Breast epithelium (tissue), 4 donors: ENCODE results near the gene GPC6. TPM values are rescaled to one million over a fixed set of nuclear protein-coding genes. Genes with fewer than 3 reads are reported as not detected.

Experiments used
- DNase-seq, 2 donors: peaks; one replicate each; pipeline ENCODE4 v3.0.0-alpha.2; 2019; ENCODE audit warnings: low spot score in 2 of 2
- H3K27ac ChIP-seq, 2 donors: fragments of 200-600 bp; sonication (generic) in 1 of 2; one replicate each; pipeline ENCODE4 v1.5.1; 2016 to 2019; ENCODE audit warnings: mild to moderate bottlenecking in 1 of 2
- H3K27me3 ChIP-seq, 2 donors: fragments of 200-600 bp; sonication (generic) in 1 of 2; one replicate each; pipeline versions ENCODE4 v1.5.1 to v1.6.0; 2017 to 2019; ENCODE audit warnings: control low read depth in 1 of 2, mild to moderate bottlenecking in 1 of 2
- H3K36me3 ChIP-seq: fragments of 200-600 bp; one replicate; pipeline ENCODE4 v1.5.1; 2019
- H3K4me1 ChIP-seq, 2 donors: fragments of 200-600 bp; sonication (generic); one replicate each; pipeline ENCODE4 v1.5.1; 2016 to 2019; ENCODE audit warnings: control low read depth in 1 of 2
- H3K4me3 ChIP-seq, 3 donors: fragments of 200-600 bp; sonication (generic); 1 replicate in 2 of 3; 2 replicates in 1 of 3; pipeline ENCODE4 v1.5.1; 2016 to 2019; ENCODE audit warnings: mild to moderate bottlenecking in 3 of 3, moderate library complexity in 2 of 3
- H3K9me3 ChIP-seq, 2 donors: fragments of 200-600 bp; sonication (generic) in 1 of 2; one replicate each; pipeline ENCODE4 v1.5.1; 2016 to 2019; ENCODE audit warnings: control low read depth in 1 of 2
- CTCF ChIP-seq, 3 donors: fragments of 450-650 bp; IDR thresholded peaks; one replicate each; pipeline ENCODE4 v1.5.1; 2016 to 2017; ENCODE audit warnings: antibody characterized with exemption in 3 of 3, mild to moderate bottlenecking in 3 of 3, moderate library complexity in 3 of 3
- POLR2A ChIP-seq: fragments of 450-650 bp; IDR thresholded peaks from one replicate; pipeline ENCODE4 v1.6.1; 2016; ENCODE audit warnings: antibody characterized with exemption, mild to moderate bottlenecking, moderate library complexity
- POLR2AphosphoS5 ChIP-seq, 3 donors: sonication (generic); formaldehyde crosslinking; IDR thresholded peaks; one replicate each; pipeline ENCODE4 v1.6.1; 2017; ENCODE audit warnings: antibody characterized with exemption in 3 of 3
- intact Hi-C: fragments of 100-400 bp; cut with DNase I; formaldehyde crosslinking; loops from one replicate; pipeline ENCODE4 v1.15.1; 2023; ENCODE audit warnings: low total_unique reads
- total RNA-seq, 3 donors: library from RNA; depleted of rRNA; stranded (reverse); fragments of >200 nt; gene quantifications; one replicate each; pipeline ENCODE4 v1.1.0, GENCODE V29; 2016

Gene GPC6
- total RNA-seq, 3 donors from 2014 or later = 3.5 to 44.0 (median 4.9) TPM

- Histone ChIP-seq H3K27me3 (no peaks in the 10 kb centered on the region), H3K4me1 (no peaks in the 10 kb centered on the region), H3K27ac (no peak overlapping the region), H3K36me3 (no peaks in the 10 kb centered on the region), H3K4me3 (no peak overlapping the region), H3K9me3 (no peaks in the 10 kb centered on the region)
- no peak for DNase-seq
- intact Hi-C loops = no loop called here
- TF ChIP-seq POLR2AphosphoS5 (IDR thresholded peaks at IDR 0.05) = no peak
- no peak for TF ChIP-seq CTCF (IDR thresholded peaks at IDR 0.05)
- TF ChIP-seq POLR2A = no peak
These were observed 1078.9 kb downstream of the GPC6 start for GRCh38 chr13:94305463-94305862.

DNA sequence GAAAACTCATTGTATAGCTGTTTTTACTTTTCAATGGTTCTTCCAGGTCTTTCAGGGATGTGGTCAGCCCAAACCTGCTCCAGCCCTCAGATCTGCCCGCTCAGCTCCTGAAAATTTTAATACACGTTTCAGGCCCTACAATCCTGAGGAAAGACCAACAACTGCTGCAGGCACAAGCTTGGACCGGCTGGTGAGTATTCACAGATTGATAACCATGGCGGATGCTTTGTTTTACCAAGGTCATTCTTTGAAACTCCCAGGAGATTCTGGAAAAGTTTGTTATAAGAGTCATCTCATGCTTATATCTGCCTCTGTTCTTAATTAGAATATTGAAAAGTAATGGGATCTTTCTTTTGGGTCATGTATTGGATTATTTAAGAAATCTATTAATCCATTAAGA is 1079.3 kb downstream of the GPC6 start:
- Histone ChIP-seq H3K36me3 (no peaks in the 10 kb centered on the region), H3K27me3 (no peaks in the 10 kb centered on the region), H3K4me1 (no peaks in the 10 kb centered on the region), H3K9me3 (no peaks in the 10 kb centered on the region), H3K27ac (no peak overlapping the region), H3K4me3 (no peak overlapping the region)
- no peak for DNase-seq
- intact Hi-C loops = no loop called here
- TF ChIP-seq POLR2A (no peak), CTCF (IDR thresholded peaks at IDR 0.05) (no peak)

- Histone ChIP-seq H3K9me3 (no peaks in the 10 kb centered on the region), H3K27me3 (no peaks in the 10 kb centered on the region), H3K4me3 (no peak overlapping the region), H3K27ac (no peak overlapping the region), H3K4me1 (no peaks in the 10 kb centered on the region), H3K36me3 (no peaks in the 10 kb centered on the region)
- DNase-seq = no peak
- intact Hi-C loops = no loop called here
- TF ChIP-seq POLR2A = no peak
These were observed 1082.2 kb downstream of the GPC6 start for GRCh38 chr13:94308832-94309231.

- Histone ChIP-seq H3K4me1 (no peaks in the 10 kb centered on the region), H3K4me3 (no peak overlapping the region), H3K27me3 (no peaks in the 10 kb centered on the region), H3K27ac (no peak overlapping the region), H3K36me3 (no peaks in the 10 kb centered on the region), H3K9me3 (no peaks in the 10 kb centered on the region)
- intact Hi-C loops = no loop called here
- DNase-seq = no peak
- no peak for TF ChIP-seq POLR2AphosphoS5 (IDR thresholded peaks at IDR 0.05)
- no peak for TF ChIP-seq POLR2A
- TF ChIP-seq CTCF (IDR thresholded peaks at IDR 0.05) = no peak
These were observed 1083.0 kb downstream of the GPC6 start for GRCh38 chr13:94309576-94309975.

GRCh38 chr13:94309997-94310855 is 1083.6 kb downstream of the GPC6 start:
- TF ChIP-seq POLR2AphosphoS5 (IDR thresholded peaks at IDR 0.05) (no peak), POLR2A (no peak), CTCF (IDR thresholded peaks at IDR 0.05) (no peak)
- intact Hi-C loops = no loop called here
- Histone ChIP-seq H3K4me3 (no peak overlapping the region), H3K4me1 (no peaks in the 10 kb centered on the region), H3K36me3 (no peaks in the 10 kb centered on the region), H3K9me3 (no peaks in the 10 kb centered on the region), H3K27ac (no peak overlapping the region), H3K27me3 (no peaks in the 10 kb centered on the region)
- no peak for DNase-seq
